ENCODE data around the gene RTTN. TPM values are rescaled to one million over a fixed set of nuclear protein-coding genes. Genes with fewer than 3 reads are reported as not detected.
"Not testable (repeated sequence)": the region's sequence is repeated elsewhere in the genome, so short reads cannot be mapped to it uniquely, and the experiment has no call there.

RTTN gene
- total RNA-seq, 1 donor from 2014 or later, result 31.3 TPM

DNA sequence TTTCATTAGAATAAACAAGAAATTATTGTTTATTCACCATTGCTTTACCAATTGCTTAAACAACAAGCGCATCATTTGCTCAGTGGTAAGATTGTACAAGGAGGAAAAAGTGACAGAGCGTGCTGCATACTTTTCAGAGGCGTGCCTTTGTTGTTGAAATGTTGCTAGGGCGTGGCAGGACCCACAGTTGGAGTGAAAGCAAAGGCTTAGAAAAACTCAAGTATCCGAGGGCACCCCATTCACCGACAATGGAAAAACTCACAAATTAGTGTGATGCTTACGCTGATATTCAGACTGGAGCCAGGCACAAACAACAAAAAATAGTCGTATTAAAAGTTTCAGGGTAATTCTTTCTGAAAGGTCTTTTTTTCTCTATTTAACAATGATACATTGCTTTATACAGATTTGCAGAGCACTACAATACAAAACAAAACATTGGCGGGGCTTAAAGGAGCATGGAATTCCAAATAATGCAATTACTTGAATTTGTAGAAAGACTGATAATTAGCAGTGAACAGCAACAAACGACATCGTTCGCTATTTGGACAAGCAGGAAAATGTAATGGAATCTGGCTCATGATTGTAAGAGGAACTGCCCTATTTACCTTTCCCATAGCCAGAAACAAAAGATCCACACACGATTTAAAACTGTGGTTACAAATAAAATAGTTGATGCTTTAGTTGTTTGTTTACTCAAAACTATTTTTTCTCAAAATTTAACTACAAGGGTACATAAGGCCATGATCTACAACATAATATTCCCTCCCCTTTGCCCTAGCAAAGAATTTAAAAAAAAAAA lies 37.8 kb upstream of the RTTN start:
- Histone ChIP-seq H3K36me3 (ENCODE audit: control insufficient read depth, insufficient read depth, low read length) (no peaks in the 10 kb centered on the region), H3K4me3 (ENCODE audit: low read depth, low read length) (no peak overlapping the region), H3K27me3 (ENCODE audit: control insufficient read depth, insufficient read depth, low read length) (no peaks in the 10 kb centered on the region)
- FAIRE-seq (no peak), DNase-seq (ENCODE audit: low read depth) (peak; percentile 81)
- TF ChIP-seq, protein P1, sequence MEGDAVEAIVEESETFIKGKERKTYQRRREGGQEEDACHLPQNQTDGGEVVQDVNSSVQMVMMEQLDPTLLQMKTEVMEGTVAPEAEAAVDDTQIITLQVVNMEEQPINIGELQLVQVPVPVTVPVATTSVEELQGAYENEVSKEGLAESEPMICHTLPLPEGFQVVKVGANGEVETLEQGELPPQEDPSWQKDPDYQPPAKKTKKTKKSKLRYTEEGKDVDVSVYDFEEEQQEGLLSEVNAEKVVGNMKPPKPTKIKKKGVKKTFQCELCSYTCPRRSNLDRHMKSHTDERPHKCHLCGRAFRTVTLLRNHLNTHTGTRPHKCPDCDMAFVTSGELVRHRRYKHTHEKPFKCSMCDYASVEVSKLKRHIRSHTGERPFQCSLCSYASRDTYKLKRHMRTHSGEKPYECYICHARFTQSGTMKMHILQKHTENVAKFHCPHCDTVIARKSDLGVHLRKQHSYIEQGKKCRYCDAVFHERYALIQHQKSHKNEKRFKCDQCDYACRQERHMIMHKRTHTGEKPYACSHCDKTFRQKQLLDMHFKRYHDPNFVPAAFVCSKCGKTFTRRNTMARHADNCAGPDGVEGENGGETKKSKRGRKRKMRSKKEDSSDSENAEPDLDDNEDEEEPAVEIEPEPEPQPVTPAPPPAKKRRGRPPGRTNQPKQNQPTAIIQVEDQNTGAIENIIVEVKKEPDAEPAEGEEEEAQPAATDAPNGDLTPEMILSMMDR (IDR thresholded peaks at IDR 0.05; ENCODE audit: insufficient read depth, low read length, severe bottlenecking), result no peak

DNA sequence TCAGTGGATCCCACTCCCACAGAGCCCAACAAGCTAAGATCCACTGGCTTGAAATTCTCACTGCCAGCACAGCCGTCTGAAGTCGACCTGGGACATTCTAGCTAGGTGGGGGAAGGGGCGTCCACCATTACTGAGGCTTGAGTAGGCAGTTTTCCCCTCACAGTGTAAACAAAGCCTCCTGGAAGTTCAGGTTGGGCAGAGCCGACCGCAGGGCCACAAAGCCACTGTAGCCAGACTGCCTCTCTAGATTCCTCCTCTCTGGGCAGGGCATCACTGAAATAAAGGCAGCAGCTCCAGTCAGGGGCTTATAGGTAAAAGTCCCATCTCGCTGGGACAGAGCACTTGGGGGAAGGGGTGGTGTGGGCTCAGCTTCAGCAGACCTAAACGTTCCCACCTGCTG lies 31.4 kb upstream of the RTTN start:
- DNase-seq (ENCODE audit: low read depth); FAIRE-seq; H3K36me3 ChIP-seq (ENCODE audit: control insufficient read depth, insufficient read depth, low read length); H3K27me3 ChIP-seq (ENCODE audit: control insufficient read depth, insufficient read depth, low read length); H3K4me3 ChIP-seq (ENCODE audit: low read depth, low read length): not testable (repeated sequence)

DNA sequence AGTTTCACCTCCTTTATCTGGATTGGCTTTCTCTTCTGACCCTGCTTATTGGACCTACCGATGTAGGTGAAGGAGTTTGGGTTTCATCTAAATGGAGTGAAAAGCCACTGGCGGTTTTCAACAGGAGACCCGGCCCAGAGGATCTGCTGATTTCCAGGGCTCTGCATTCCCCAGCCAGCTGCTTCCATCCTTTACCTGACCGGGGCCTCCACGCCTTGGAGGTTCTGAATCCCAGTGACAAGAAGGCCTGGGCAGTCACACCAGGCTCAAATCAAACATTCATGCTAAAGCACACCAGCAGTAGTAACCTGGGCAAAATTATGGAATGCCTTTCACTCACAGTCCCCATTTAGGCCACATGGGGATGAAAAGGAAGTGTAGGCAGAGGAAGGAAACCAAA lies 30.0 kb upstream of the RTTN start:
- peak; percentile 87 for FAIRE-seq
- TF ChIP-seq, protein P1 (IDR thresholded peaks at IDR 0.05; ENCODE audit: insufficient read depth, low read length, severe bottlenecking), result no peak
- Histone ChIP-seq H3K27me3 (ENCODE audit: control insufficient read depth, insufficient read depth, low read length) (no peaks in the 10 kb centered on the region), H3K4me3 (ENCODE audit: low read depth, low read length) (no peak overlapping the region), H3K36me3 (ENCODE audit: control insufficient read depth, insufficient read depth, low read length) (no peaks in the 10 kb centered on the region)
- no peak for DNase-seq (ENCODE audit: low read depth)

DNA sequence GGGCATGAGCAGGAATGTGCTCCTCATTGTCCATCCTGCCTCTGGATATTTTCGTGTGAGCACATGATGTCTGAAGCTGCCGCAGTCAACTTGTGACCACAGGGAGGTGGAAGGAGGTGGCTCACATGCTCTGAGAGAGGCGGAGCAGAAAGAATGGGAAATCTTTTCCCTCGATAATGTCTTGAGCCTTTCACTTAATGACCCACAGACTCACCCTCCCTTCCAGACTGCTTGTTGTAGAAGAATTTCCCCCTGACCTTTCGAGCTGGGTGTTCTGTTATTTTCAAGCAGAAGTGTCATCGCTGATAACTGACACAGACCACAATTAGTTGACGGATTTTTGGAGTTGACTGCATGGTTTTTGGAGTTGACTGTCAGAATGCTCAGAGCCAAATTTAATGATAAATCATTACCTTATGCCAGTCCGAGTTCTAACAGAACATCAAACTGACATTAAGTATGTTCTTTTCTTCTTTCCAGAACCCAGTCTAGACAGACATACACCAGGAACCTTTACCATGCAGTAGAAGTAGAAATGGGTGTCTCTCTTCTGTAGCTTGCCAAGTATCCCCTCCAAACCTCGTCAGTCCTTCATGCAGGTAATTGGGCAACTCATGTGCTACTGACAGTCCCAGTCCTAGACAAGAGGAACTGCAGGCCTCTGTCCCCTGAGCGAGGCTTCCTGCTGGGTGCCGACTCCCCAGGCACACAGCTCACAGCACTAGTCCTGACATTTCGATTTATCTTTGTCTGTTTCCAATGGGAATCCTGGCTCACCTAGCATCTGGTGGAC lies 29.4 kb upstream of the RTTN start:
- H3K4me3 ChIP-seq (ENCODE audit: low read depth, low read length), result no peak overlapping the region
- no peak for FAIRE-seq
- DNase-seq (ENCODE audit: low read depth), result peak; percentile 31
- H3K27me3 ChIP-seq (ENCODE audit: control insufficient read depth, insufficient read depth, low read length), result no peaks in the 10 kb centered on the region
- TF ChIP-seq, protein P1 (IDR thresholded peaks at IDR 0.05; ENCODE audit: insufficient read depth, low read length, severe bottlenecking), result no peak
- H3K36me3 ChIP-seq (ENCODE audit: control insufficient read depth, insufficient read depth, low read length), result no peaks in the 10 kb centered on the region

DNA sequence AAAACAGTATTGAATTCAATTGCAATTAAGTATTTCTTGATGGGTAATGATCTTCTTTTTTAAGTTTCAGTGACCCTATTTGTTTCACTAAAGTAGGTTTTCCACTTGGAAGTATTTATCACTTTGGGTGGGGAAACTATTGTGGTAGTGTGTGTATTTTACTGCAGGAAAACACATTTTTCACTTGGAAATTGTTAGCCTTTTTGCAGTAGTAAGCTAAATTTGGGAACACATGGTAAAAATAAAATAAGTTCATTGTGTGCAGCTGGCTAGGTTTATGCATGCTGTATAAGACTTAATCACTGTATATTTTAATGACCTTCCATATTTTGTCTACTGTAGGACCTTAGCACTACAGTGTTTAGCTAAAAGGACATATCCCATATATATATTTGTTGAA lies 28.5 kb upstream of the RTTN start:
- FAIRE-seq (no peak), DNase-seq (ENCODE audit: low read depth) (no peak)
- Histone ChIP-seq H3K27me3 (ENCODE audit: control insufficient read depth, insufficient read depth, low read length) (no peaks in the 10 kb centered on the region), H3K4me3 (ENCODE audit: low read depth, low read length) (no peak overlapping the region), H3K36me3 (ENCODE audit: control insufficient read depth, insufficient read depth, low read length) (no peaks in the 10 kb centered on the region)
- TF ChIP-seq, protein P1 (IDR thresholded peaks at IDR 0.05; ENCODE audit: insufficient read depth, low read length, severe bottlenecking), result no peak

DNA sequence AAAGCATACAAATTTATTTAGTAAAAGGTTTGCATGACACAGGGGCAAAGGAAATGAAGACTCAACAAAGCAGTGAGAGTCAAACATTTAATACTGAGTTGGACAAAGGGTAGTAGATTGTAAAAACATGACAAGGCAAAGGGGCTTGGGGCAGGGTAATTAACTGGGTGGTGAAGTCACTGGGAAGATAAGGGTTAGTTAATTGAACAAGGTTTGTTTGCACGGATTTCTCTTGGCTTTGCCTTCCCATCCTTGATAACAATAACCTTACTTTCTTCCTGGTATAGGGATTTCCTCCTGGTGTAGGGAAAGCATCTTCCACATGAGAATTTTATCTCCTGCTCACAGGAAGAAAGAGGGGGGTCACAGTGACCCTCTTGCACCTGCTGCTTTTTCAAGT lies 26.8 kb upstream of the RTTN start:
- Histone ChIP-seq H3K4me3 (ENCODE audit: low read depth, low read length) (no peak overlapping the region), H3K36me3 (ENCODE audit: control insufficient read depth, insufficient read depth, low read length) (no peaks in the 10 kb centered on the region), H3K27me3 (ENCODE audit: control insufficient read depth, insufficient read depth, low read length) (no peaks in the 10 kb centered on the region)
- no peak for FAIRE-seq
- TF ChIP-seq, protein P1 (IDR thresholded peaks at IDR 0.05; ENCODE audit: insufficient read depth, low read length, severe bottlenecking), result no peak
- DNase-seq (ENCODE audit: low read depth), result no peak

Measured in bronchial epithelial cell (primary cell).